Vagina (tissue), 2 donors: ENCODE data around the gene FBXW10.
A peak's percentile ranks its signal among the peaks of the same experiment; 100 is the strongest.
"Not testable (repeated sequence)": the region's sequence is repeated elsewhere in the genome, so short reads cannot be mapped to it uniquely, and the experiment has no call there.

ENCODE experiments used
- POLR2A ChIP-seq, 2 donors: fragments of 450-650 bp; IDR thresholded peaks; one replicate each; pipeline ENCODE4 v1.6.1; 2017; ENCODE audit warnings: antibody characterized with exemption in 2 of 2, mild to moderate bottlenecking in 2 of 2, moderate library complexity in 2 of 2
- POLR2AphosphoS5 ChIP-seq, 2 donors: sonication (generic); formaldehyde crosslinking; IDR thresholded peaks; one replicate each; pipeline ENCODE4 v1.9.0; 2017; ENCODE audit warnings: antibody characterized with exemption in 2 of 2, mild to moderate bottlenecking in 2 of 2, low read depth in 1 of 2; ENCODE audit not compliant: insufficient read depth in 1 of 2
- TF ChIP-seq, protein P1 (sequence below), 3 experiments: fragments of 450-650 bp in 2 of 3; fragments of 200-600 bp in 1 of 3; sonication (generic) in 1 of 3; IDR thresholded peaks; one replicate each; pipeline ENCODE4 v1.5.1; 2017 to 2019; ENCODE audit warnings: antibody characterized with exemption in 3 of 3, mild to moderate bottlenecking in 2 of 3, moderate library complexity in 2 of 3

DNA sequence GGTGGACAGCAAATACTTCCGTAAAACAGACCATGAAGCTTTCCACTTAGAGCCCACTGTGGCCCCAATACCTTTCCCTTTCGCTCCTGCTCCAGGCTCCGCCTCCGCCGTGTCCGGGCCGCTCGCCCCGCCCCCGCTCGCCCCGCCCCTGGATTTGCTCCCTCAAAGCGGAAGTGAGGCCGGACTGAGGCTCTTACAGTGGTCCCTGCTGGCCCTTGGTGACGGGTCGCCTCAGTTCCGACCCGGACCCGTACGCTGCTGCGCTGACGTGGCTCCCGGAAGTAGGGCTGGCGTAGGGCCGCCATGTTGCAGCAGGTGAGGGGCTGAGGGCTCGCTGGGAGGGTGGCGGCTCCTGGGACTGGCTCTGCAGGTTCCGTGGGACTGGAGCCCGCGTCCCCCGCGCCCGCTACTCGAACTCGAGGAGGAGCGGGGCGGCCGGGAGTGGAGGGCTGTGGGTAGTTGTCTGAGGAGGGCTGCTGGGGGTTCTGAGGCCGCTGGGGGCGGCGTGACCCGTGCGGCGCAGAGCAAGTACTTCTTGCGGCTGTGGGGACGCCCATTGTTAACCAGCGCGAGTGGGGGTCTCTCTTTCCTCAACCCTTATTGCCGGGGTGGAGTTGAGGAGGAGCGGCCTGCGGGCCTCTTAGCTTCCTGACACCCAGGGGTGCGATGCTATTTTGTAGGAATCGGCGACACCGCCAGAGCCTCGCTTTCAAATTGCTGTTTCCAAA, 37.3 kb downstream of the FBXW10 start, which contains the start of gene TVP23B:
- TF ChIP-seq, protein P1, sequence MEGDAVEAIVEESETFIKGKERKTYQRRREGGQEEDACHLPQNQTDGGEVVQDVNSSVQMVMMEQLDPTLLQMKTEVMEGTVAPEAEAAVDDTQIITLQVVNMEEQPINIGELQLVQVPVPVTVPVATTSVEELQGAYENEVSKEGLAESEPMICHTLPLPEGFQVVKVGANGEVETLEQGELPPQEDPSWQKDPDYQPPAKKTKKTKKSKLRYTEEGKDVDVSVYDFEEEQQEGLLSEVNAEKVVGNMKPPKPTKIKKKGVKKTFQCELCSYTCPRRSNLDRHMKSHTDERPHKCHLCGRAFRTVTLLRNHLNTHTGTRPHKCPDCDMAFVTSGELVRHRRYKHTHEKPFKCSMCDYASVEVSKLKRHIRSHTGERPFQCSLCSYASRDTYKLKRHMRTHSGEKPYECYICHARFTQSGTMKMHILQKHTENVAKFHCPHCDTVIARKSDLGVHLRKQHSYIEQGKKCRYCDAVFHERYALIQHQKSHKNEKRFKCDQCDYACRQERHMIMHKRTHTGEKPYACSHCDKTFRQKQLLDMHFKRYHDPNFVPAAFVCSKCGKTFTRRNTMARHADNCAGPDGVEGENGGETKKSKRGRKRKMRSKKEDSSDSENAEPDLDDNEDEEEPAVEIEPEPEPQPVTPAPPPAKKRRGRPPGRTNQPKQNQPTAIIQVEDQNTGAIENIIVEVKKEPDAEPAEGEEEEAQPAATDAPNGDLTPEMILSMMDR (IDR thresholded peaks at IDR 0.05) = not testable (repeated sequence)
- peak in 1 of 2 donors; percentile 81 for TF ChIP-seq POLR2AphosphoS5 (IDR thresholded peaks at IDR 0.05; ENCODE audit: insufficient read depth in 1 of 2, low read depth in 1 of 2)
- TF ChIP-seq POLR2A (IDR thresholded peaks at IDR 0.05) = peak in 1 of 2 donors; percentile 62
